Psoas muscle (tissue), 8 donors: ENCODE data around the gene OBP2A. TPM values are rescaled to one million over a fixed set of nuclear protein-coding genes. Genes with fewer than 3 reads are reported as not detected.

Experiments
- ATAC-seq, 4 donors: fragments of 200-7000 bp; cut with Tn5 transposase; one replicate each; pipeline ENCODE4 v1.9.1; 2020; ENCODE audit warnings: moderate library complexity in 3 of 4, mild to moderate bottlenecking in 2 of 4
- DNase-seq, 2 donors: peaks; one replicate each; pipeline ENCODE4 v3.0.0-alpha.2; 2020
- H3K27ac ChIP-seq: fragments of 200-600 bp; one replicate; pipeline ENCODE4 v1.8.0; 2022
- H3K27me3 ChIP-seq, 3 donors: fragments of 200-600 bp in 1 of 3; one replicate each; pipeline versions ENCODE4 v1.6.1 to v1.8.0; 2013 to 2022; ENCODE audit warnings: low read length in 2 of 3, mild to moderate bottlenecking in 2 of 3, moderate library complexity in 1 of 3; ENCODE audit not compliant: insufficient read depth in 3 of 3
- H3K36me3 ChIP-seq, 2 donors: fragments of 200-600 bp in 1 of 2; one replicate each; pipeline versions ENCODE4 v1.6.1 to v1.8.0; 2013 to 2022; ENCODE audit warnings: low read depth in 1 of 2, mild to moderate bottlenecking in 1 of 2, moderate library complexity in 1 of 2; ENCODE audit not compliant: insufficient read depth in 1 of 2
- H3K4me1 ChIP-seq: fragments of 200-600 bp; one replicate; pipeline ENCODE4 v1.8.0; 2022
- H3K4me3 ChIP-seq: fragments of 200-600 bp; one replicate; pipeline ENCODE4 v1.8.0; 2022; ENCODE audit warnings: mild to moderate bottlenecking
- H3K9me3 ChIP-seq: fragments of 200-600 bp; one replicate; pipeline ENCODE4 v1.8.0; 2022
- WGBS, 3 donors: extraction: QIAGEN DNeasy Blood & Tissue Kit; methylation state at CpG; one replicate each; pipeline versions ENCODE4 v1.1.6 to v1.1.7; 2013; 5-methylcytosine and 5-hydroxymethylcytosine counted together
- intact Hi-C, 2 donors: fragments of 100-400 bp; cut with DNase I; formaldehyde crosslinking; loops; one replicate each; pipeline versions ENCODE4 v1.11.0 to v1.14.2; 2022
- polyA plus RNA-seq, 3 donors: library from polyadenylated mRNA; stranded (reverse); fragments of 200-250 nt; gene quantifications; one replicate each; pipeline ENCODE4 v1.2.3, GENCODE V29; 2013
- total RNA-seq, 4 donors: library from RNA; stranded (reverse); fragmentation: NEBNext Ultra II Directional in 2 of 4; extraction: Animal tissue kit (Norgen Biotek cat#: 25700) in 2 of 4; gene quantifications; one replicate each; pipeline versions ENCODE4 v1.2.1 to v1.2.4, GENCODE V29; 2021 to 2023
- TF ChIP-seq, protein P1 (sequence below): fragments of 200-600 bp; IDR thresholded peaks from one replicate; pipeline ENCODE4 v1.8.0; 2022; ENCODE audit warnings: antibody characterized with exemption
- donor health status: healthy with polysubstance abuse.
- donor health status: DM: no; HTN: no; CAD: no; lungs with moderate emphysema.
- donor health status: Bipolar disorder and iron deficiency.
- donor health status: healthy.
- donor health status: DM: yes; HTN: yes; CAD: no.
- donor health status: DM: no; HTN: no; CAD: no.
- donor health status: DM: no; HTN: no; CAD: no.
- donor health status: DM: yes; HTN: yes; CAD: no.

Gene OBP2A
- total and polyA plus RNA-seq, 7 donors: not detected

DNA sequence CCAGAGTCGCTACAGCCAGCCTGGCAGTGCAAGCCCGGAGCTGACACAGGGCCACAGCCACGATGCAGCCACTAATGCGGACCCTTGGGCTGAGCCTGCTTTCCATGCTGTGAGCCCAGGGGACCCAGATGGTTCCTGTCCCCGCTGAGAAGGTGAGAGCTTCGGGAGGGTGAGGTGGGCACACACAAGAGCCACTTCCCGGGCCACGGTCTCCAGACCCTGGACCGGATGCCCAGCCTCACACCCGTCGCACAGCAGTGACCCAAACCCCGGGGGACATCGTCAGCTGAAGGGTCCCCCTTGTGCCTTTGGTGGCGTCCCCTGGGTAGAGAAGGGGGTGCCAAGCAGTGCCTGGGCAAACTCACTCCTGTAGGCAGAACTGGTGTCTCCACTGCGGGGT lies 29.0 kb downstream of the OBP2A start:
- H3K9me3 ChIP-seq: no peaks in the 10 kb centered on the region
- no peaks in the 10 kb centered on the region for H3K36me3 ChIP-seq
- H3K4me1 ChIP-seq: no peaks in the 10 kb centered on the region
- peaks cover 0 to 23% (median 2%) of the 10 kb centered on the region in 3 donors for H3K27me3 ChIP-seq
- WGBS, 3 donors: 86 to 91% (median 87%) methylated on average over 14 to 15 of the region's 15 CpGs
- ATAC-seq (no peak), DNase-seq (no peak)
- intact Hi-C loops: no loop called here
- TF ChIP-seq, protein P1, sequence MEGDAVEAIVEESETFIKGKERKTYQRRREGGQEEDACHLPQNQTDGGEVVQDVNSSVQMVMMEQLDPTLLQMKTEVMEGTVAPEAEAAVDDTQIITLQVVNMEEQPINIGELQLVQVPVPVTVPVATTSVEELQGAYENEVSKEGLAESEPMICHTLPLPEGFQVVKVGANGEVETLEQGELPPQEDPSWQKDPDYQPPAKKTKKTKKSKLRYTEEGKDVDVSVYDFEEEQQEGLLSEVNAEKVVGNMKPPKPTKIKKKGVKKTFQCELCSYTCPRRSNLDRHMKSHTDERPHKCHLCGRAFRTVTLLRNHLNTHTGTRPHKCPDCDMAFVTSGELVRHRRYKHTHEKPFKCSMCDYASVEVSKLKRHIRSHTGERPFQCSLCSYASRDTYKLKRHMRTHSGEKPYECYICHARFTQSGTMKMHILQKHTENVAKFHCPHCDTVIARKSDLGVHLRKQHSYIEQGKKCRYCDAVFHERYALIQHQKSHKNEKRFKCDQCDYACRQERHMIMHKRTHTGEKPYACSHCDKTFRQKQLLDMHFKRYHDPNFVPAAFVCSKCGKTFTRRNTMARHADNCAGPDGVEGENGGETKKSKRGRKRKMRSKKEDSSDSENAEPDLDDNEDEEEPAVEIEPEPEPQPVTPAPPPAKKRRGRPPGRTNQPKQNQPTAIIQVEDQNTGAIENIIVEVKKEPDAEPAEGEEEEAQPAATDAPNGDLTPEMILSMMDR: no peak
- H3K4me3 ChIP-seq: no peak overlapping the region
- no peak overlapping the region for H3K27ac ChIP-seq

DNA sequence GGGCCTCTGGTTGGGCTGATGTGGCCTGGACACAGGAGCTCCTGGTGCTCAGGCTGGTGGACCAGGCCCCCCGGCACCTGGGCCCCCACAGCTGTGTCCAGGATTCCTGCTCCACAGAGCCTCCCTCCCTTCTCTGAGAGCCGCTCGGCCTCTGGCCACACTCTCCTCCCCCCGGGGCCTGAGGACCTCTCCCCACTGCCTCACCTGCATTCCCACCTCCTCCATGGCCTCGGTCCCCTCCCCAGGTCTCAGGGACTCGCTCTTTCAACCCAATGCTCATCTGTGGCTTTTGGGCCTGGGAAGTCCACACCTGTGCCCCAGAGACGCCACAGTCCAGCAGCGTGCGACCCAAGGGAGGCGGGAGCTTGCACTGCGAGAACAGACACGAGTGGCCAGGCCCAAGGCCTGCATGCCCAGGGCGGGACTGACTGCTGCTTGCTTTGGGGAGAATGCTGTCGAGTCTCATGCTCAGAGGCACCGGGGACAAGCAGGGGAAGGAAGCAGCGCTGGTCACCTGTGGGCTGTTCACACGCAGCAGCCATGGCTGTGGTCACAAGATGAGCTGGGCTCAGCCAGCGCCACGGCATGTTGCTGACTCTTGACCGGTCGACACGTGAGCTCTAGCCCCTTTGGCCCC lies 30.2 kb downstream of the OBP2A start:
- Histone ChIP-seq H3K36me3 (no peaks in the 10 kb centered on the region), H3K27ac (no peak overlapping the region), H3K4me1 (no peaks in the 10 kb centered on the region), H3K9me3 (no peaks in the 10 kb centered on the region), H3K4me3 (no peak overlapping the region), H3K27me3 (peaks cover 0 to 32% (median 2%) of the 10 kb centered on the region in 3 donors)
- intact Hi-C loops: no loop called here
- 76 to 79% (median 78%) methylated on average over 19 to 22 of the region's 22 CpGs for WGBS, 3 donors
- DNase-seq (no peak), ATAC-seq (no peak)
- TF ChIP-seq, protein P1: no peak

DNA sequence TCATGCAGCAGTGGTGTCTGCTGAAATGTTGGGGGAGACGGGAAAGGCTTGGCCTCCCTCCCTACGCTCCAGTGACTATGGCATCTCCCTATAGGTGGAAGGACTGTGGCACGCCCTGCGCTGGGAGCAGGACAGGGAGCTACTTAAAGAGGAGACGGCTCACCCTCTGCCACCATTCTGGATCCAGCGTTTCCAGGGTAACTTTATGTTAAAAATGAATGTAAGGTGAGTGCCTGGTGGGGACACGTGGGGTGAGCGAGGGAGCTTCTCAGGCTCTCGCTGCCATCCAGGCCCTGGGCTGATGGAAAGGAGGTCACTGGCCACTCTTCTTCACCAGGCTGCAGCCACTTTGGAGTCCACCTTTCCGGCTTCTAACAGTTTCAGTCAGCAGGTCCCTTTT lies 31.3 kb downstream of the OBP2A start:
- WGBS, 3 donors: 64 to 78% (median 75%) methylated on average over 10 of the region's 10 CpGs
- DNase-seq: peak in 1 of 2 donors; percentile 4

DNA sequence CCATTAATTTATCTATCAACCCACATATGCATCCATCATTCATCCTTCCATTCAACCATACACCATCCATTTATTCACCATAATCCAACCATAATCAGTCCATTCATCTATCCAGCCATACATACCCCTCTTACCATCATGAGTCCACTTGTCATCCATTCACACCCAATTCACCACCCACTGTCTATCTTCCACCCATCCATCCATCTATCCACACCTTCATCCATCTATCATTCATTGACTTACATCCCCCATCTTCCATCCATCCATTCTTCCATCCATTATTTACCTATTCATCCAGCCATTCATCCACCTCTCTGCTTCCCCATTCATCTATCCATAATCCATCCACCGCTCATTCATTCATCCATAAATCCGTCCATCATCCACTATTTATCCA lies 33.4 kb downstream of the OBP2A start:
- Histone ChIP-seq H3K27ac (no peak overlapping the region), H3K36me3 (no peaks in the 10 kb centered on the region), H3K4me1 (no peaks in the 10 kb centered on the region), H3K4me3 (no peak overlapping the region), H3K9me3 (no peaks in the 10 kb centered on the region), H3K27me3 (peaks cover 0 to 34% (median 1%) of the 10 kb centered on the region in 3 donors)
- intact Hi-C loops: no loop called here
- ATAC-seq (no peak), DNase-seq (no peak)
- TF ChIP-seq, protein P1: no peak
- 37 to 51% (median 38%) methylated on average over 2 of the region's 2 CpGs for WGBS, 3 donors

More for the DNA sequence above, 31.3 kb downstream of the OBP2A start:
- intact Hi-C loops: no loop called here
- H3K27me3 ChIP-seq: peaks cover 0 to 34% (median 2%) of the 10 kb centered on the region in 3 donors
- H3K27ac ChIP-seq: no peak overlapping the region
- no peaks in the 10 kb centered on the region for H3K9me3 ChIP-seq
- no peaks in the 10 kb centered on the region for H3K4me1 ChIP-seq
- TF ChIP-seq, protein P1: no peak
- no peaks in the 10 kb centered on the region for H3K36me3 ChIP-seq
- no peak for ATAC-seq
- no peak overlapping the region for H3K4me3 ChIP-seq
